HUES64 (cell line): ENCODE results near the gene RPUSD3.
A peak's percentile ranks its signal among the peaks of the same experiment; 100 is the strongest.
"Not testable (repeated sequence)": the region's sequence is repeated elsewhere in the genome, so short reads cannot be mapped to it uniquely, and the experiment has no call there.

Experiments
- H3K27ac ChIP-seq: 2 replicates; pipeline ENCODE4 v1.7.0; 2013; ENCODE audit warnings: low read depth, low read length, inconsistent platforms
- H3K27me3 ChIP-seq: 2 replicates; pipeline ENCODE4 v1.6.1; 2013; ENCODE audit warnings: mild to moderate bottlenecking, low read length; ENCODE audit not compliant: insufficient read depth
- H3K36me3 ChIP-seq: 2 replicates; pipeline ENCODE4 v1.6.1; 2013; ENCODE audit warnings: mild to moderate bottlenecking, low read length; ENCODE audit not compliant: insufficient read depth
- H3K4me1 ChIP-seq: 2 replicates; pipeline ENCODE4 v1.6.1; 2013; ENCODE audit warnings: mild to moderate bottlenecking, low read length, moderate library complexity; ENCODE audit not compliant: insufficient read depth
- H3K4me3 ChIP-seq: 2 replicates; pipeline ENCODE4 v1.5.1; 2013; ENCODE audit warnings: mild to moderate bottlenecking, low read length, moderate library complexity
- H3K9ac ChIP-seq: 2 replicates; pipeline ENCODE4 v1.6.1; 2013; ENCODE audit warnings: mild to moderate bottlenecking, low read depth, low read length
- H3K9me3 ChIP-seq: 2 replicates; pipeline ENCODE4 v1.6.1; 2013; ENCODE audit warnings: low read depth, low read length; ENCODE audit not compliant: insufficient read depth
- WGBS: fragments of 150-250, 120-280 bp; methylation state at CpG from one replicate; pipeline ENCODE4 v1.1.7; 2013; ENCODE audit warnings: missing lambda C conversion rate; 5-methylcytosine and 5-hydroxymethylcytosine counted together

The RPUSD3 gene

GRCh38 chr3:9864200-9864927 lies 20.6 kb upstream of the RPUSD3 start:
- Histone ChIP-seq H3K27ac (no peak overlapping the region), H3K4me3 (no peak overlapping the region), H3K9me3 (no peaks in the 10 kb centered on the region), H3K36me3 (no peaks in the 10 kb centered on the region), H3K27me3 (peaks cover 20% of the 10 kb centered on the region), H3K9ac (no peak overlapping the region), H3K4me1 (peaks cover 4% of the 10 kb centered on the region; the same call in 1 of the 2 replicates)
- WGBS: 87% methylated on average over 16 of the region's 16 CpGs

DNA sequence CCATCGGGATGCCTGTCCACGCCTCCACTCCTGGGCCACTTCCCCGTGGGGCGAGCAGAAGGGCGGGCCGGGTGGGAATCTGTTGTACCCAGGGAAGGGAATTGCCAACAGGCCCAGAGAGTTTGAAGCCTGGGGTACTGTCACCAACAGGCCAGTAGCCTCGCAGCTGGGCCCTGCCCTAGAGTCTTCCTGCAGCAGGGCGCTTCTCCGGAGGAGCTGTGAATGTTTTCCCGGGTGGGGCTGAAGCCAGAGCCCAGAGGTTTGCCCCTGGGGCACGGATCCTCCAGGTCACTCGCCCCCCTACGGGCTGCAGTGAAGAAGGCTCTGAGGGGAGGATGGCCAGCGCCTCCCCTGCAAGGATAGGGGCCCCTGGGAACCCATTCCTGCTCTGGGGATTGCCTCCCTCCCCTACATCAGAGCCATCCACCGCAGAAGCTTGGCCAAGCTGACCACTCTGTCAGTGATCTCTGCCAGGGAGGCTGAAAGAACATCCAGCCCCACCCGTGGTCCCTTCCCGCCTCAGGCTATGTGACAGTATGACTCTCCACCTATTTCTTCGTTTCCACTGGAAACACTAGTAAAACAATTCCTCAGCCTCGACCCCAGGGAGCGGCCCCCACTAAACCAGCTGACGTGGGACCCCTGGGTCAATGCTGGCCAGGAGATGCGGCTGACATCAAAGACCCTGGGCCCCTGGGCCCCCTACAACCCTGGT lies 19.4 kb upstream of the RPUSD3 start:
- no peak overlapping the region for H3K9ac ChIP-seq
- WGBS: 75% methylated on average over 22 of the region's 22 CpGs

GRCh38 chr3:9862391-9863057 lies 18.7 kb upstream of the RPUSD3 start:
- peaks cover 20% of the 10 kb centered on the region for H3K27me3 ChIP-seq
- H3K36me3 ChIP-seq: no peaks in the 10 kb centered on the region
- peak overlapping the region; percentile 50 for H3K4me3 ChIP-seq
- WGBS: 9% methylated on average over 45 of the region's 45 CpGs
- no peak overlapping the region for H3K27ac ChIP-seq
- H3K9me3 ChIP-seq: no peaks in the 10 kb centered on the region
- H3K4me1 ChIP-seq: peaks cover 4% of the 10 kb centered on the region; the same call in 1 of the 2 replicates
- H3K9ac ChIP-seq: peak overlapping the region; percentile 35; the same call in 1 of the 2 replicates

More for the DNA sequence above, 19.4 kb upstream of the RPUSD3 start:
- H3K27ac ChIP-seq: no peak overlapping the region
- peaks cover 4% of the 10 kb centered on the region; the same call in 1 of the 2 replicates for H3K4me1 ChIP-seq
- H3K4me3 ChIP-seq: peak overlapping the region; percentile 50
- no peaks in the 10 kb centered on the region for H3K9me3 ChIP-seq
- no peaks in the 10 kb centered on the region for H3K36me3 ChIP-seq
- peaks cover 20% of the 10 kb centered on the region for H3K27me3 ChIP-seq

- no peaks in the 10 kb centered on the region for H3K36me3 ChIP-seq
- no peak overlapping the region for H3K9ac ChIP-seq
- peaks cover 4% of the 10 kb centered on the region; the same call in 1 of the 2 replicates for H3K4me1 ChIP-seq
- WGBS: 88% methylated on average over 5 of the region's 5 CpGs
- H3K9me3 ChIP-seq: no peaks in the 10 kb centered on the region
- H3K27ac ChIP-seq: no peak overlapping the region
- H3K27me3 ChIP-seq: peaks cover 20% of the 10 kb centered on the region
- H3K4me3 ChIP-seq: no peak overlapping the region
Observed at GRCh38 chr3:9861626-9862130, 17.9 kb upstream of the RPUSD3 start.

GRCh38 chr3:9861201-9861600 lies 17.4 kb upstream of the RPUSD3 start:
- Histone ChIP-seq H3K4me1 (peaks cover 4% of the 10 kb centered on the region; the same call in 1 of the 2 replicates), H3K27me3 (peaks cover 20% of the 10 kb centered on the region), H3K36me3 (no peaks in the 10 kb centered on the region), H3K9me3 (no peaks in the 10 kb centered on the region), H3K27ac (no peak overlapping the region), H3K4me3 (no peak overlapping the region), H3K9ac (no peak overlapping the region)
- 85% methylated on average over 4 of the region's 4 CpGs for WGBS

GRCh38 chr3:9859530-9860025 lies 15.8 kb upstream of the RPUSD3 start:
- 93% methylated on average over 12 of the region's 12 CpGs for WGBS

DNA sequence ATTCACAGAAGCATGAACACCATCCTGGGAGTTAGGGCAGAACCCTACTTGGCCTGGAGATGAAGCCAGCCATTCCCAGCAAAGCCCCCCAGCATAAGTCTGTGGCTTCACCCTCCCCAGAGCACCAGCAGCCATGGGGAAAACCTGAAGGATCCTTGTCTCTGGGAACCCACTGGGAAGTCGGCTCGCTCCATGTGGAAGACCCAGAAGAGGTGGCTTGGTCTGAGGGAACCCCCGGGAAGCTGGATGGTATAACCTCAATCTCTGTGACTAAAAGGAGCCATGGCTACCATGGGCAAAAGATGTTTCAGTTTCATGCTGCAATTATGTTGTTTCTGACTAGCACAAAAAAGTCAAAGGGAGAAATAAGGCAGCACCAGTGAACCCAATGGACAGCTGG lies 11.8 kb upstream of the RPUSD3 start:
- no peaks in the 10 kb centered on the region for H3K36me3 ChIP-seq
- H3K27me3 ChIP-seq: no peaks in the 10 kb centered on the region
- 0 out of 2 replicates have a peak, but pooled peaks cover 4% of the 10 kb centered on the region for H3K4me1 ChIP-seq
- H3K27ac ChIP-seq: no peak overlapping the region
- H3K9me3 ChIP-seq: no peaks in the 10 kb centered on the region
- H3K4me3 ChIP-seq: no peak overlapping the region
- WGBS: 94% methylated on average over 3 of the region's 3 CpGs
- no peak overlapping the region for H3K9ac ChIP-seq

More at GRCh38 chr3:9859530-9860025, 15.8 kb upstream of the RPUSD3 start:
- Histone ChIP-seq H3K27me3 (peaks cover 20% of the 10 kb centered on the region), H3K36me3 (no peaks in the 10 kb centered on the region), H3K4me3 (no peak overlapping the region), H3K9ac (no peak overlapping the region), H3K27ac (no peak overlapping the region), H3K9me3 (no peaks in the 10 kb centered on the region), H3K4me1 (peaks cover 4% of the 10 kb centered on the region; the same call in 1 of the 2 replicates)

DNA sequence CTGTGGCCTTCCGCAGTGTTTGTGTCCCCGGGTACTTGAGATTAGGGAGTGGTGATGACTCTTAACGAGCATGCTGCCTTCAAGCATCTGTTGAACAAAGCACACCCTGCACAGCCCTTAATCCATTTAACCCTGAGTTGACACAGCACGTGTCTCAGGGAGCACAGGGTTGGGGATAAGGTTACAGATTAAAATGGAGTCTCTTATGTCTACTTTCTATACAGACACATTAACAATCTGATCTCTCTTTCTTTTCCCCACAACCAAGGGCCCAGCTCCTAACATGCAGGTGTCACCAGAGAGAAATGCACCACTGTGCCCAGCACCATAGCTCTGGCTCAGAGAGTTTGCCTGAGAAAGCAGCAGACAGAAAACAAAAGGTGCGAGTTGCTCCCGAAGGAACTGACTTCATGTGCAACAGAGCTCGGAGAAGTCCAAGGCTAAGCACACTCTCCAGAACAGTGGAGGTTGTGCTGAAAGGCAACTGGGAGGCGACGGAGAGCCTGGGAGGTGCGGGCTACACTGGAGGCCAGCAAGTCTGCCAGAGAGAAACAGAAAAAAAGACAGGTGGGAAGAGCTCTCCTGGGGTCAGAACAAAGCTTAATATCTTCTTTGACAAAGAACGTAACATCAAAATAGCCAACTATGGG lies 10.6 kb upstream of the RPUSD3 start:
- H3K27ac ChIP-seq, H3K36me3 ChIP-seq, H3K9ac ChIP-seq, H3K4me3 ChIP-seq, H3K27me3 ChIP-seq, H3K4me1 ChIP-seq, H3K9me3 ChIP-seq: not testable (repeated sequence)
- 80% methylated on average over 10 of the region's 11 CpGs for WGBS

DNA sequence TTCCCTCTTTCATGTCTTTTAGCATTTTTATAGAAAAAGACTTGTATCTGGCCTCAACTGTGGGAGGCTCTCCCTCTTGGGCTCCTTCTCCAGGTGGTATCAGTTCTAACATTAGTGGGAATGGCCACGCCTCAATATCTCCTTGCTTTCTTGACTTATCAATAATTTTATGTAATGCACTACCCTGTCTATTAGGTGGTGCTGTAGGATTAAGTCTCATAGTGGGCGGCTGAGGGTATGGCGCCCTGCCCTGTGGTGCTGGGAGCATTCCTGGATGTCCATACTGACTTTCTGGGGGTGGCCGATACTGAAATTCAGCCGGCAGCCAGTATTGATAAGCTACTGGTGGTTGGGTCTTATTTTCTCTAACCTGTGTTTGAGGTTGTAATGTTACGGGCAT lies 8.7 kb upstream of the RPUSD3 start:
- no peaks in the 10 kb centered on the region for H3K27me3 ChIP-seq
- 96% methylated on average over 5 of the region's 6 CpGs for WGBS
- no peaks in the 10 kb centered on the region for H3K36me3 ChIP-seq
- H3K4me1 ChIP-seq: 0 out of 2 replicates have a peak, but pooled peaks cover 4% of the 10 kb centered on the region
- H3K27ac ChIP-seq: no peak overlapping the region
- no peaks in the 10 kb centered on the region for H3K9me3 ChIP-seq
- H3K4me3 ChIP-seq: no peak overlapping the region
- H3K9ac ChIP-seq: no peak overlapping the region

- H3K27ac ChIP-seq, H3K27me3 ChIP-seq, H3K4me3 ChIP-seq, H3K4me1 ChIP-seq, H3K9me3 ChIP-seq, H3K9ac ChIP-seq, H3K36me3 ChIP-seq: not testable (repeated sequence)
- 96% methylated on average over 6 of the region's 6 CpGs for WGBS
Observed at GRCh38 chr3:9851926-9852325, 8.1 kb upstream of the RPUSD3 start.
